Loucy (cell line): ENCODE results near the gene BMX.

Source experiments
- H2AFZ ChIP-seq: fragments of 200-600 bp; sonication (generic); 2 replicates; pipeline ENCODE4 v1.6.0; 2016; ENCODE audit warnings: antibody characterized with exemption, mild to moderate bottlenecking, low read length, moderate library complexity
- H3F3A ChIP-seq: fragments of 200-600 bp; 2 replicates; pipeline ENCODE4 v1.6.0; 2016; ENCODE audit warnings: antibody characterized with exemption, low read depth, mild to moderate bottlenecking
- H3K27me3 ChIP-seq: fragments of 200-600 bp; sonication (generic); 2 replicates; pipeline ENCODE4 v1.6.1; 2014; ENCODE audit warnings: low read length, mild to moderate bottlenecking; ENCODE audit not compliant: insufficient read depth, poor library complexity, severe bottlenecking
- H3K36me3 ChIP-seq: fragments of 200-600 bp; sonication (generic); 2 replicates; pipeline ENCODE4 v1.6.1; 2016; ENCODE audit warnings: low read length; ENCODE audit not compliant: insufficient read depth
- H3K4me1 ChIP-seq: fragments of 200-600 bp; sonication (generic); 2 replicates; pipeline ENCODE4 v1.5.1; 2014; ENCODE audit warnings: low read length, mild to moderate bottlenecking; ENCODE audit not compliant: insufficient read depth, poor library complexity, severe bottlenecking
- H3K4me2 ChIP-seq: fragments of 200-600 bp; sonication (generic); 2 replicates; pipeline ENCODE4 v1.6.0; 2014; ENCODE audit warnings: antibody characterized with exemption, low read length, low read depth, mild to moderate bottlenecking; ENCODE audit not compliant: poor library complexity, severe bottlenecking
- H3K4me3 ChIP-seq: fragments of 200-600 bp; sonication (generic); 2 replicates; pipeline ENCODE4 v1.5.1; 2014; ENCODE audit warnings: low read length, mild to moderate bottlenecking, mixed read lengths; ENCODE audit not compliant: poor library complexity, severe bottlenecking
- H3K79me2 ChIP-seq: fragments of 200-600 bp; sonication (generic); 2 replicates; pipeline ENCODE4 v1.6.1; 2014; ENCODE audit warnings: low read length; ENCODE audit not compliant: insufficient read depth
- H3K9ac ChIP-seq: fragments of 200-600 bp; sonication (generic); 2 replicates; pipeline ENCODE4 v1.6.0; 2014; ENCODE audit warnings: mild to moderate bottlenecking, low read depth, low read length, moderate library complexity; ENCODE audit not compliant: poor library complexity, severe bottlenecking
- H3K9me2 ChIP-seq: fragments of 200-600 bp; sonication (generic); replicated peaks from 2 replicates; pipeline ENCODE4 v1.6.1; 2016; ENCODE audit warnings: low read depth, low read length, mixed read lengths
- H3K9me3 ChIP-seq: fragments of 200-600 bp; sonication (generic); 2 replicates; pipeline ENCODE4 v1.6.1; 2014; ENCODE audit warnings: mild to moderate bottlenecking, antibody characterized with exemption, low read length, low read depth; ENCODE audit not compliant: insufficient read depth
- H4K20me1 ChIP-seq: fragments of 200-600 bp; sonication (generic); 2 replicates; pipeline ENCODE4 v1.6.0; 2014; ENCODE audit warnings: antibody characterized with exemption, low read length, mild to moderate bottlenecking; ENCODE audit not compliant: insufficient read depth, poor library complexity, severe bottlenecking
- CTCF ChIP-seq: fragments of 200-600 bp; sonication (generic); conservative IDR thresholded peaks from 2 replicates; pipeline ENCODE4 v1.5.1; 2014; ENCODE audit warnings: mild to moderate bottlenecking, antibody characterized with exemption, low read length
- EZH2phosphoT487 ChIP-seq: fragments of 200-600 bp; IDR thresholded peaks from 2 replicates; pipeline ENCODE4 v1.6.1; 2018; ENCODE audit warnings: antibody characterized with exemption, mild to moderate bottlenecking, moderate library complexity, borderline replicate concordance

The BMX gene

GRCh38 chrX:15509845-15510244 lies 9.2 kb downstream of the BMX start:
- TF ChIP-seq CTCF (no peak), EZH2phosphoT487 (no peak)
- no peak overlapping the region for H2AFZ ChIP-seq
- H3K79me2 ChIP-seq = no peaks in the 10 kb centered on the region
- H3K4me2 ChIP-seq = no peak overlapping the region
- no peaks in the 10 kb centered on the region for H3F3A ChIP-seq
- no peaks in the 10 kb centered on the region for H3K9me2 ChIP-seq
- no peaks in the 10 kb centered on the region for H3K9me3 ChIP-seq
- no peaks in the 10 kb centered on the region for H3K27me3 ChIP-seq
- H3K4me1 ChIP-seq = peaks cover 32% of the 10 kb centered on the region
- no peak overlapping the region for H3K4me3 ChIP-seq
- no peak overlapping the region for H3K9ac ChIP-seq
- no peaks in the 10 kb centered on the region for H3K36me3 ChIP-seq
- no peaks in the 10 kb centered on the region for H4K20me1 ChIP-seq

- H3K9me3 ChIP-seq = no peaks in the 10 kb centered on the region
- H3K36me3 ChIP-seq = no peaks in the 10 kb centered on the region
- no peak for TF ChIP-seq CTCF
- no peak for TF ChIP-seq EZH2phosphoT487
- no peaks in the 10 kb centered on the region for H3K79me2 ChIP-seq
- no peaks in the 10 kb centered on the region for H3K27me3 ChIP-seq
- H3K4me3 ChIP-seq = no peak overlapping the region
- H3K4me2 ChIP-seq = no peak overlapping the region
- H3F3A ChIP-seq = no peaks in the 10 kb centered on the region; the same call in 1 of the 2 replicates
- H3K9ac ChIP-seq = no peak overlapping the region
- H3K9me2 ChIP-seq = no peaks in the 10 kb centered on the region
- H3K4me1 ChIP-seq = peaks cover 33% of the 10 kb centered on the region
- no peak overlapping the region for H2AFZ ChIP-seq
- H4K20me1 ChIP-seq = no peaks in the 10 kb centered on the region
Measured at GRCh38 chrX:15511563-15511962, 11.0 kb downstream of the BMX start.

GRCh38 chrX:15512401-15512965 lies 11.9 kb downstream of the BMX start:
- no peaks in the 10 kb centered on the region for H3K9me3 ChIP-seq
- H3K9me2 ChIP-seq = no peaks in the 10 kb centered on the region
- H3K27me3 ChIP-seq = no peaks in the 10 kb centered on the region
- H3K4me2 ChIP-seq = peak overlapping the region; percentile 42
- no peak overlapping the region for H3K9ac ChIP-seq
- H3K4me3 ChIP-seq = no peak overlapping the region
- H3K79me2 ChIP-seq = no peaks in the 10 kb centered on the region
- H3K36me3 ChIP-seq = no peaks in the 10 kb centered on the region
- H2AFZ ChIP-seq = no peak overlapping the region
- TF ChIP-seq CTCF (no peak), EZH2phosphoT487 (no peak)
- no peaks in the 10 kb centered on the region; the same call in 1 of the 2 replicates for H3F3A ChIP-seq
- no peaks in the 10 kb centered on the region for H4K20me1 ChIP-seq
- peaks cover 33% of the 10 kb centered on the region for H3K4me1 ChIP-seq
